ENCODE results near the gene ZFPM1. TPM values are rescaled to one million over a fixed set of nuclear protein-coding genes. Genes with fewer than 3 reads are reported as not detected.

The ZFPM1 gene
- total and polyA plus RNA-seq, 2 experiments from 2014 or later = 0.53 to 2.2 TPM

GRCh38 chr16:88499292-88499691 lies 46.2 kb downstream of the ZFPM1 start (continued):
- TF ChIP-seq, protein P1, sequence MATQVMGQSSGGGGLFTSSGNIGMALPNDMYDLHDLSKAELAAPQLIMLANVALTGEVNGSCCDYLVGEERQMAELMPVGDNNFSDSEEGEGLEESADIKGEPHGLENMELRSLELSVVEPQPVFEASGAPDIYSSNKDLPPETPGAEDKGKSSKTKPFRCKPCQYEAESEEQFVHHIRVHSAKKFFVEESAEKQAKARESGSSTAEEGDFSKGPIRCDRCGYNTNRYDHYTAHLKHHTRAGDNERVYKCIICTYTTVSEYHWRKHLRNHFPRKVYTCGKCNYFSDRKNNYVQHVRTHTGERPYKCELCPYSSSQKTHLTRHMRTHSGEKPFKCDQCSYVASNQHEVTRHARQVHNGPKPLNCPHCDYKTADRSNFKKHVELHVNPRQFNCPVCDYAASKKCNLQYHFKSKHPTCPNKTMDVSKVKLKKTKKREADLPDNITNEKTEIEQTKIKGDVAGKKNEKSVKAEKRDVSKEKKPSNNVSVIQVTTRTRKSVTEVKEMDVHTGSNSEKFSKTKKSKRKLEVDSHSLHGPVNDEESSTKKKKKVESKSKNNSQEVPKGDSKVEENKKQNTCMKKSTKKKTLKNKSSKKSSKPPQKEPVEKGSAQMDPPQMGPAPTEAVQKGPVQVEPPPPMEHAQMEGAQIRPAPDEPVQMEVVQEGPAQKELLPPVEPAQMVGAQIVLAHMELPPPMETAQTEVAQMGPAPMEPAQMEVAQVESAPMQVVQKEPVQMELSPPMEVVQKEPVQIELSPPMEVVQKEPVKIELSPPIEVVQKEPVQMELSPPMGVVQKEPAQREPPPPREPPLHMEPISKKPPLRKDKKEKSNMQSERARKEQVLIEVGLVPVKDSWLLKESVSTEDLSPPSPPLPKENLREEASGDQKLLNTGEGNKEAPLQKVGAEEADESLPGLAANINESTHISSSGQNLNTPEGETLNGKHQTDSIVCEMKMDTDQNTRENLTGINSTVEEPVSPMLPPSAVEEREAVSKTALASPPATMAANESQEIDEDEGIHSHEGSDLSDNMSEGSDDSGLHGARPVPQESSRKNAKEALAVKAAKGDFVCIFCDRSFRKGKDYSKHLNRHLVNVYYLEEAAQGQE (IDR thresholded peaks at IDR 0.05; ENCODE audit: unreplicated experiment) = no peak
- TF ChIP-seq JUNB (IDR thresholded peaks at IDR 0.05; ENCODE audit: unreplicated experiment) = no peak

- Histone ChIP-seq H3K27me3 (ENCODE audit: insufficient read depth) (no peaks in the 10 kb centered on the region), H3K4me2 (no peak overlapping the region), H3K4me3 (no peak overlapping the region), H3K27ac (ENCODE audit: low read depth) (no peak overlapping the region), H3K79me2 (replicated peaks; ENCODE audit: insufficient read depth) (no peaks in the 10 kb centered on the region), H3K4me1 (ENCODE audit: insufficient read depth) (no peaks in the 10 kb centered on the region), H2AFZ (no peak overlapping the region), H3K9me2 (ENCODE audit: insufficient read depth) (no peaks in the 10 kb centered on the region), H4K20me1 (replicated peaks; ENCODE audit: insufficient read depth) (no peaks in the 10 kb centered on the region), H3F3A (replicated peaks; ENCODE audit: low read depth) (no peaks in the 10 kb centered on the region), H3K36me3 (ENCODE audit: insufficient read depth) (no peaks in the 10 kb centered on the region)
- Mint-ChIP-seq H3K4me3 (no peak overlapping the region), H3K4me1 (no peaks in the 10 kb centered on the region), H3K9me3 (no peaks in the 10 kb centered on the region), H3K36me3 (ENCODE audit: low read depth) (no peaks in the 10 kb centered on the region), H3K27me3 (ENCODE audit: insufficient read depth, low read depth, poor library complexity) (peaks cover 4% of the 10 kb centered on the region), H3K27ac (no peak overlapping the region)
- no peak for ATAC-seq
- DNase-seq (ENCODE audit: low spot score) = no peak
- TF ChIP-seq ZNF331 (CRISPR knock-in tag; IDR thresholded peaks at IDR 0.05; ENCODE audit: low read depth) = no peak
- no peak for TF ChIP-seq STAT1 (IDR thresholded peaks at IDR 0.05; ENCODE audit: unreplicated experiment)
- no peak for TF ChIP-seq NANOG (IDR thresholded peaks at IDR 0.05; ENCODE audit: borderline replicate concordance)
- TF ChIP-seq JUNB (IDR thresholded peaks at IDR 0.05; ENCODE audit: unreplicated experiment) = no peak
- TF ChIP-seq, protein P2, sequence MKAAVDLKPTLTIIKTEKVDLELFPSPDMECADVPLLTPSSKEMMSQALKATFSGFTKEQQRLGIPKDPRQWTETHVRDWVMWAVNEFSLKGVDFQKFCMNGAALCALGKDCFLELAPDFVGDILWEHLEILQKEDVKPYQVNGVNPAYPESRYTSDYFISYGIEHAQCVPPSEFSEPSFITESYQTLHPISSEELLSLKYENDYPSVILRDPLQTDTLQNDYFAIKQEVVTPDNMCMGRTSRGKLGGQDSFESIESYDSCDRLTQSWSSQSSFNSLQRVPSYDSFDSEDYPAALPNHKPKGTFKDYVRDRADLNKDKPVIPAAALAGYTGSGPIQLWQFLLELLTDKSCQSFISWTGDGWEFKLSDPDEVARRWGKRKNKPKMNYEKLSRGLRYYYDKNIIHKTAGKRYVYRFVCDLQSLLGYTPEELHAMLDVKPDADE (IDR thresholded peaks at IDR 0.05) = no peak
- TF ChIP-seq, protein P3, sequence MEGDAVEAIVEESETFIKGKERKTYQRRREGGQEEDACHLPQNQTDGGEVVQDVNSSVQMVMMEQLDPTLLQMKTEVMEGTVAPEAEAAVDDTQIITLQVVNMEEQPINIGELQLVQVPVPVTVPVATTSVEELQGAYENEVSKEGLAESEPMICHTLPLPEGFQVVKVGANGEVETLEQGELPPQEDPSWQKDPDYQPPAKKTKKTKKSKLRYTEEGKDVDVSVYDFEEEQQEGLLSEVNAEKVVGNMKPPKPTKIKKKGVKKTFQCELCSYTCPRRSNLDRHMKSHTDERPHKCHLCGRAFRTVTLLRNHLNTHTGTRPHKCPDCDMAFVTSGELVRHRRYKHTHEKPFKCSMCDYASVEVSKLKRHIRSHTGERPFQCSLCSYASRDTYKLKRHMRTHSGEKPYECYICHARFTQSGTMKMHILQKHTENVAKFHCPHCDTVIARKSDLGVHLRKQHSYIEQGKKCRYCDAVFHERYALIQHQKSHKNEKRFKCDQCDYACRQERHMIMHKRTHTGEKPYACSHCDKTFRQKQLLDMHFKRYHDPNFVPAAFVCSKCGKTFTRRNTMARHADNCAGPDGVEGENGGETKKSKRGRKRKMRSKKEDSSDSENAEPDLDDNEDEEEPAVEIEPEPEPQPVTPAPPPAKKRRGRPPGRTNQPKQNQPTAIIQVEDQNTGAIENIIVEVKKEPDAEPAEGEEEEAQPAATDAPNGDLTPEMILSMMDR (conservative IDR thresholded peaks at IDR 0.05; ENCODE audit: low read depth in 2 of 2) = no peak
- TF ChIP-seq EZH2 (IDR thresholded peaks at IDR 0.05; ENCODE audit: low read depth, unreplicated experiment) = no peak
- TF ChIP-seq ZNF462 (CRISPR knock-in tag; IDR thresholded peaks at IDR 0.05) = no peak
- TF ChIP-seq EZH2phosphoT487 (IDR thresholded peaks at IDR 0.05; ENCODE audit: unreplicated experiment) = no peak
- no peak for TF ChIP-seq CREB1 (CRISPR knock-in tag; IDR thresholded peaks at IDR 0.05; ENCODE audit: low read depth)
Observed at GRCh38 chr16:88499836-88500251, 46.8 kb downstream of the ZFPM1 start.

Data from GM23338 (cell line).